GM12878 (cell line): ENCODE data around the gene CRYBG3.

Source experiments
- CTCF ChIP-seq, 3 experiments: IDR thresholded peaks in 2 of 3; conservative IDR thresholded peaks in 1 of 3; 2 replicates each; pipeline ENCODE4 v1.5.1; 2011; ENCODE audit warnings: low read depth in 3 of 3, low read length in 3 of 3, mild to moderate bottlenecking in 3 of 3, control low read depth in 2 of 3, moderate library complexity in 2 of 3, inconsistent platforms in 1 of 3, mixed read lengths in 1 of 3; ENCODE audit not compliant: control insufficient read depth in 2 of 3, insufficient read depth in 1 of 3; ENCODE audit errors: extremely low read depth in 1 of 3
- EED ChIP-seq: sonication (generic); IDR thresholded peaks from 2 replicates; pipeline ENCODE4 v1.6.1; 2016; ENCODE audit warnings: antibody characterized with exemption, low read depth
- EGR1 ChIP-seq, 2 experiments: IDR thresholded peaks; 1 replicate in 1 of 2; 2 replicates in 1 of 2; pipeline ENCODE4 v1.6.1; 2011 to 2012; ENCODE audit warnings: low read depth in 2 of 2, low read length in 2 of 2, borderline replicate concordance in 1 of 2, mild to moderate bottlenecking in 1 of 2, moderate library complexity in 1 of 2
- MAX ChIP-seq: IDR thresholded peaks from 2 replicates; pipeline ENCODE4 v1.6.1; 2012; ENCODE audit warnings: low read depth, low read length, improper control_type of control experiment
- MEF2B ChIP-seq: fragments of 450-650 bp; IDR thresholded peaks from 2 replicates; pipeline ENCODE4 v1.6.1; 2018; ENCODE audit warnings: mild to moderate bottlenecking, moderate library complexity; ENCODE audit not compliant: partially characterized antibody, poor library complexity, severe bottlenecking
- MYC ChIP-seq: IDR thresholded peaks from 2 replicates; pipeline ENCODE4 v1.6.1; 2011; ENCODE audit warnings: mild to moderate bottlenecking, low read length, moderate library complexity, inconsistent platforms; ENCODE audit not compliant: insufficient read depth, insufficient replicate concordance, insufficient read length, severe bottlenecking
- POLR2A ChIP-seq: IDR thresholded peaks from 2 replicates; pipeline ENCODE4 v1.6.1; 2011; ENCODE audit warnings: low read depth, mild to moderate bottlenecking, low read length
- RAD51 ChIP-seq: fragments of 450-650 bp; IDR thresholded peaks from 2 replicates; pipeline ENCODE4 v1.6.1; 2016; ENCODE audit warnings: moderate library complexity, mild to moderate bottlenecking, inconsistent platforms
- REST ChIP-seq: IDR thresholded peaks from 2 replicates; pipeline ENCODE4 v1.6.1; 2012; ENCODE audit warnings: mild to moderate bottlenecking, low read depth, low read length
- USF1 ChIP-seq: IDR thresholded peaks from 2 replicates; pipeline ENCODE4 v1.6.1; 2011; ENCODE audit warnings: borderline replicate concordance, low read depth, mild to moderate bottlenecking, moderate library complexity, mixed read lengths, low read length; ENCODE audit not compliant: insufficient read depth; ENCODE audit errors: extremely low read length
- ZNF24 ChIP-seq: fragments of 450-650 bp; IDR thresholded peaks from 2 replicates; pipeline ENCODE4 v1.6.1; 2017; ENCODE audit warnings: antibody characterized with exemption, mild to moderate bottlenecking
- TF ChIP-seq, protein P1 (sequence below): fragments of 450-650 bp; IDR thresholded peaks from 2 replicates; pipeline ENCODE4 v1.6.1; 2017; ENCODE audit warnings: low read depth, mild to moderate bottlenecking, moderate library complexity
- TF ChIP-seq, protein P2 (sequence below): fragments of 150-350 bp; IDR thresholded peaks from 2 replicates; pipeline ENCODE4 v1.6.1; 2014; ENCODE audit warnings: mild to moderate bottlenecking, low read depth, low read length

- TF ChIP-seq CTCF (IDR thresholded peaks at IDR 0.05 in 2 of 3, conservative IDR thresholded peaks at IDR 0.05 in 1 of 3; ENCODE audit: control insufficient read depth in 2 of 3, extremely low read depth in 1 of 3, insufficient read depth in 1 of 3, low read depth in 3 of 3, low read length in 3 of 3): no peak
- no peak for TF ChIP-seq POLR2A
- TF ChIP-seq REST: no peak
- TF ChIP-seq MAX: no peak
- TF ChIP-seq ZNF24: no peak
- no peak for TF ChIP-seq EGR1 (IDR thresholded peaks at IDR 0.05; ENCODE audit: borderline replicate concordance in 1 of 2, low read depth in 2 of 2, low read length in 2 of 2)
- no peak for TF ChIP-seq MYC
- TF ChIP-seq, protein P1, sequence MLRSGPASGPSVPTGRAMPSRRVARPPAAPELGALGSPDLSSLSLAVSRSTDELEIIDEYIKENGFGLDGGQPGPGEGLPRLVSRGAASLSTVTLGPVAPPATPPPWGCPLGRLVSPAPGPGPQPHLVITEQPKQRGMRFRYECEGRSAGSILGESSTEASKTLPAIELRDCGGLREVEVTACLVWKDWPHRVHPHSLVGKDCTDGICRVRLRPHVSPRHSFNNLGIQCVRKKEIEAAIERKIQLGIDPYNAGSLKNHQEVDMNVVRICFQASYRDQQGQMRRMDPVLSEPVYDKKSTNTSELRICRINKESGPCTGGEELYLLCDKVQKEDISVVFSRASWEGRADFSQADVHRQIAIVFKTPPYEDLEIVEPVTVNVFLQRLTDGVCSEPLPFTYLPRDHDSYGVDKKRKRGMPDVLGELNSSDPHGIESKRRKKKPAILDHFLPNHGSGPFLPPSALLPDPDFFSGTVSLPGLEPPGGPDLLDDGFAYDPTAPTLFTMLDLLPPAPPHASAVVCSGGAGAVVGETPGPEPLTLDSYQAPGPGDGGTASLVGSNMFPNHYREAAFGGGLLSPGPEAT: no peak
- no peak for TF ChIP-seq RAD51
- TF ChIP-seq, protein P2, sequence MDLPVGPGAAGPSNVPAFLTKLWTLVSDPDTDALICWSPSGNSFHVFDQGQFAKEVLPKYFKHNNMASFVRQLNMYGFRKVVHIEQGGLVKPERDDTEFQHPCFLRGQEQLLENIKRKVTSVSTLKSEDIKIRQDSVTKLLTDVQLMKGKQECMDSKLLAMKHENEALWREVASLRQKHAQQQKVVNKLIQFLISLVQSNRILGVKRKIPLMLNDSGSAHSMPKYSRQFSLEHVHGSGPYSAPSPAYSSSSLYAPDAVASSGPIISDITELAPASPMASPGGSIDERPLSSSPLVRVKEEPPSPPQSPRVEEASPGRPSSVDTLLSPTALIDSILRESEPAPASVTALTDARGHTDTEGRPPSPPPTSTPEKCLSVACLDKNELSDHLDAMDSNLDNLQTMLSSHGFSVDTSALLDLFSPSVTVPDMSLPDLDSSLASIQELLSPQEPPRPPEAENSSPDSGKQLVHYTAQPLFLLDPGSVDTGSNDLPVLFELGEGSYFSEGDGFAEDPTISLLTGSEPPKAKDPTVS: no peak
- TF ChIP-seq MEF2B: no peak
- TF ChIP-seq EED: no peak
- no peak for TF ChIP-seq USF1
Measured at GRCh38 chr3:97841304-97841703, 19.5 kb downstream of the CRYBG3 start.
